Measurements from ENCODE around the gene GMPR. TPM values are rescaled to one million over a fixed set of nuclear protein-coding genes. Genes with fewer than 3 reads are reported as not detected.

GMPR gene
- total RNA-seq, 2 donors from 2014 or later, result 0.31 to 3.9 TPM

DNA sequence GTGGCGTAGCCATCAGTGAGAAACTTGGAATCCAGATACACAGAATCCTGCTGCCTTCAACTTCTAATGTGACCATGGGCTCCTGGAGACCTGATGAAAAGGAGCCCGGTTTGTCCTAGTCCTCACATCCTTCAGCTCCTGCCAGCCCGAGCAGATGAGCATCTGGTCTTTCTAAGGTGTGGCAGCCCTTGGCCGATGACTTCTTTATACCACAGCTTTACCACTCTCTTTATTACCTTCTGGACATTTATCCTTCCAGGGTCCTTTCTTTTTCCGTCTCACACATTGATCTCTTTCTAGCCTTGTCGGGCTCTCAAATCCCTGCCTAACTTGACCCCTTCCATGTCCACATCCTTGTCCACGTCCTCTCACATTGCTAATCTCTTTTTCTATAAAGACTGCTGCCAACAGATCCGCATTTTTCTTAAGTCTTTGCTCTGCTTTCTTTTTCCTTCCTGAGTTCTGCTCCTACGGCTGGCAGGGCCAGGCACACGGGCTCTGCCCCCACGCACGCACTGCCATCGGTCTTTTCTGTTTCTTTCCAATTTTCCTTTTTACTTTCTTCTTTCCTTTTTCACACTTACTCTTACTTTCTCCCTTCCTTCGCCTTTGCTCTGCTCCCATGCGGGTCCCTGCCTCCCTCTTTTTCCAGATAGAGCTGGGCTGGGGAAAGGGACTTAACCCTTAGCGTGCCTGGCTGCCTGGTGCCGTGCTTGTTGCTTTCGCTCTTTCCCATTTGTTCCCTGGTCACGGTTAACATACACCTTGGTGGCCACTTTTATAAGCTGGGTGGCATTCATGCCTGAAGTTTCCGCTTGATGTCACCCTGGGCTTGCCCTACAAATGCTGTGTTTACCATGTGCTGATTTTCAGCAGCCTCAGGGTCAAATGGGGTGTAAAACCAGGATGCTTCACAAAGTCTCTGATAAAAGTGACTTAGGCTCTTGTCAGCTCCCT, 9.4 kb upstream of the GMPR start:
- no peak overlapping the region for H3K4me3 Mint-ChIP-seq
- no peaks in the 10 kb centered on the region for H3K4me1 Mint-ChIP-seq (ENCODE audit: low read depth in 2 of 2)
- no peak overlapping the region for H3K27ac Mint-ChIP-seq
- no peak for ATAC-seq
- H3K27me3 Mint-ChIP-seq, result peaks cover 2 to 4% of the 10 kb centered on the region in 2 donors
- no peaks in the 10 kb centered on the region for H3K9me3 Mint-ChIP-seq
- no peak for DNase-seq (ENCODE audit: low spot score)
- no peaks in the 10 kb centered on the region for H3K36me3 Mint-ChIP-seq

DNA sequence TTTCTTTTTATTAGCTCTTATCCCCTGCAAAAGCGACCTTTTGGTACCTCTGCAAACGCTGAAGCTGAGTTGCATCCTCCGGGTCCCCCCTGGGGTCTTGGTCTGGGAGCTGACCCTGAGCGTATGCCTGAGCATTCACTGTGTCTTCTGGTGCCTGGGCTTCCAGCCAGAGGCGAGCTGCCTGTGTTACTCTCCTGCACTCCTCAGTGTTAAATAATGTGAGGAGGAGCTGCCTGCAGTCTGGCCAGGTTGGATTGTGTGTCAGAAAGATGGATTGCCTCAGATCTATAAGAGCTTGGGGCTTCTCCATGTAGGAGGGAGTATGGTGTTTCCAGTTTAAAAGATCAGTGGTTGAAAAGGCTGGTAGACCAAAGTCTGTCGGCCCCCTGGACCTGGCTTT, 8.7 kb upstream of the GMPR start:
- H3K27ac Mint-ChIP-seq, result no peak overlapping the region
- DNase-seq (ENCODE audit: low spot score) (no peak), ATAC-seq (no peak)
- no peaks in the 10 kb centered on the region for H3K36me3 Mint-ChIP-seq
- no peaks in the 10 kb centered on the region for H3K9me3 Mint-ChIP-seq
- H3K4me1 Mint-ChIP-seq (ENCODE audit: low read depth in 2 of 2), result no peaks in the 10 kb centered on the region
- peaks cover 3 to 7% of the 10 kb centered on the region in 2 donors for H3K27me3 Mint-ChIP-seq
- no peak overlapping the region for H3K4me3 Mint-ChIP-seq

DNA sequence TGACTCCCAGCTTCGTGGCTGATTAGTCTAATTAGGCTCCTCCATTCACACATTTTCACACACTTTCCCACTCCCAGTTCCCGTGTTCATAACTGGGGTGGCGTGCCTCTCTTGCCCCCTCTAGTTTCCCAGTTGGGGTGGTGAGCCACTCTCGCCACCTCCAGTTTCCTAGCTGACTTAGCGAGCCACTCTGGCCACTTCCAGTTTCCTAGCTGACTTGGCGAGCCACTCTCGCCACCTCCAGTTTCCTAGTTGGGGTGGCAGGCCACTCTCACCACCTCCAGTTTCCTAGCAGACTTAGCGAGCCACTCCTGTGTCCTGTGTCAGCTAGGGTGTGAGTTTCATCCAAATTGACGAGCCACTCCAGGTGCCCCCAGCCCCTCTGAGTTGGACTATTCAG, 7.4 kb upstream of the GMPR start:
- Mint-ChIP-seq H3K27ac (no peak overlapping the region), H3K27me3 (peaks cover 3 to 7% of the 10 kb centered on the region in 2 donors), H3K9me3 (no peaks in the 10 kb centered on the region), H3K4me3 (no peak overlapping the region), H3K4me1 (ENCODE audit: low read depth in 2 of 2) (peaks cover 0 to 1% of the 10 kb centered on the region in 2 donors), H3K36me3 (no peaks in the 10 kb centered on the region)
- DNase-seq (ENCODE audit: low spot score) (no peak), ATAC-seq (no peak)

DNA sequence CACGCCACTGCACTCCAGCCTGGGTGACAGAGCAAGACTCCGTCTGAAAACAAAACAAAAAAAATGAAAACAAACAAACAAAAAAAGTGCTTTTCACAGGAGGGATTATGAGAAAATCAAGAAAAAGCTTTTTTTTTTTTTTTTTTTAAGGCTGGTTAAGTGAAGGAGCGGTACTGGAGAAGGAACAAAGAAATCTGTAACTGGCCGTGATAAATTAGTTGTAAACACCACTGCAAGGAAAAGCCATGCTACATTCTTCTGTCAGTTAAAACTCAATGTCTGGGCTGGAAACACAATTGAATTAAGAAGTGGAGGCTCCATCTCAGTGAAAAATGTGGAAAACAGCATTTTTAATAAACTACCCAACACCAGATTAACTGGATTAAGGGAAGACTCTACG, 6.3 kb upstream of the GMPR start:
- no peak overlapping the region for H3K27ac Mint-ChIP-seq

DNA sequence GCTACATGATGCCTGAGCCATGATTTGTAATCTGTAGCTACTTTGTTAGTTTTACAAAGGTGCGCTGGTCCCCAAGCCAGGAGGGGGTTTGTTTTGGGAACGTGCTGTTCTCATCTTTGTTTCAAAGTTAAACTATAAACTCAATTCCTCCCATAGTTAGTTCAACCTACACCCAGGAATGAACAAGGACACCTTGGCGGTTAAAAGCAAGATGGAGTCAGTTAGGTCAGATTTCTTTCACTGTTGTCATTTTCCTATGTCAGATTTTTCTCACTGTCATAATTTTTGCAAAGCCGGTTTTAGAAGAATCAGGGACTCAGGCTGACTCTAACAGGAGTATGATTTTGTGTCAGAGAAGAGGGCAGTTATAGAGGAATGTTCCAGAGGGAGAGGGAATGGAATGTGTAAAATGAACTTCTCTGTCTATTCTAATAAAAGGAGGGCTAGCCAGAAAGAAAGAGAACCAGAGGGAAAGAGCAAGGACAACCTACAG, 2.3 kb upstream of the GMPR start:
- ATAC-seq (no peak), DNase-seq (ENCODE audit: low spot score) (no peak)
- Mint-ChIP-seq H3K27ac (no peak overlapping the region), H3K4me3 (no peak overlapping the region), H3K36me3 (no peaks in the 10 kb centered on the region), H3K9me3 (no peaks in the 10 kb centered on the region), H3K27me3 (peaks cover 7 to 13% of the 10 kb centered on the region in 2 donors), H3K4me1 (ENCODE audit: low read depth in 2 of 2) (peaks cover 21 to 29% of the 10 kb centered on the region in 2 donors)

More for the DNA sequence above, 6.3 kb upstream of the GMPR start:
- H3K27me3 Mint-ChIP-seq, result peaks cover 6 to 7% of the 10 kb centered on the region in 2 donors
- H3K4me1 Mint-ChIP-seq (ENCODE audit: low read depth in 2 of 2), result peaks cover 8 to 12% of the 10 kb centered on the region in 2 donors
- no peak overlapping the region for H3K4me3 Mint-ChIP-seq
- ATAC-seq (no peak), DNase-seq (ENCODE audit: low spot score) (no peak)
- H3K36me3 Mint-ChIP-seq, result no peaks in the 10 kb centered on the region
- H3K9me3 Mint-ChIP-seq, result no peaks in the 10 kb centered on the region

DNA sequence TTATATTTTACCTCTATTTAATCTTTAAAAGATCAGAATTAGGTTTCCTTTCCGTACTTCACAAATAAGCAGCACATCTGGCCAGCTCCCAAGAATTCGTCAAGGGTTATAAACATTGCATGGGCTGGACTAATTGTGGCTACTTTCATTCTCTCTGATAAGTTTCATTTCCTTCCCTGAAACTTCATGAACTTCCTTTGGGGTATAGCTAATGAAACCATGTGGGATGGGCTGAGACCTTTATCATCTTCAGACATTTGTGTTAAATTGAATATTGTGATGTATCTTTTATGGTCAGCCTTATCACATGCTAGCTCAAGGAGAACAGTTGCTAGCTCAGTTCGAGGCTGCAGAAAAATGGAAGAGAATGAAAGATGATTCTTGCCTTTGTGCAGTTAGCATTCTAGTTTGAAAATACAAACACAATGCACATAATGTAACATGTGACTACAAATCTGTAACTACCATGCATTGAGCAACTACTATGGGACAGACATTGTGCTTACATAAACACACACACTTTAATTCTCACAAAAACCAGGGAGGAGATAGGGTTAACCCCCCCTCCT, 1.7 kb upstream of the GMPR start:
- no peak for DNase-seq (ENCODE audit: low spot score)
- Mint-ChIP-seq H3K27me3 (peaks cover 7 to 13% of the 10 kb centered on the region in 2 donors), H3K9me3 (no peaks in the 10 kb centered on the region), H3K27ac (no peak overlapping the region), H3K4me1 (ENCODE audit: low read depth in 2 of 2) (peaks cover 21 to 29% of the 10 kb centered on the region in 2 donors), H3K36me3 (no peaks in the 10 kb centered on the region), H3K4me3 (peak overlapping the region; percentile 96)
- no peak for ATAC-seq

DNA sequence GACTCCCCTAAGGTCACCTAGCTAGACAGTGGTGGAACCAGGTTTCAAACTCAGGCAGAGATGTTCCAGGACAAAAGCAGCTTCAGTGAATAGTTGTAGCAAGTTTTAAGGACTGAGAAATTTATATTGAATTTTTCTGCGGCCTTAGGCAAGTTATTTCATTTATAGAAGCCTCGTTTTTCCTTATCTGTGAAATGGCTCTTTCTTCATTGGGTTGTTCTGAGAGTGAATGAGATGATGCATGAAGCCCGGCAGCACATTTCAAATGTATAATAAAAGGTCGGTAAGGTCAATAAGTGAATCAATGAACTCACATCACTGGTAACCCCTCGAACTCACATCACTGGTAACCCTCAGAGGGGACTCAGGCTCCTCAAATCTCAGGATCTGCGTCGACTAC, 1.1 kb upstream of the GMPR start:
- Mint-ChIP-seq H3K9me3 (no peaks in the 10 kb centered on the region), H3K27ac (no peak overlapping the region), H3K27me3 (peaks cover 7 to 13% of the 10 kb centered on the region in 2 donors), H3K4me3 (peak overlapping the region; percentile 96), H3K36me3 (no peaks in the 10 kb centered on the region), H3K4me1 (ENCODE audit: low read depth in 2 of 2) (peaks cover 21 to 29% of the 10 kb centered on the region in 2 donors)
- DNase-seq (ENCODE audit: low spot score), result no peak
- ATAC-seq, result no peak

DNA sequence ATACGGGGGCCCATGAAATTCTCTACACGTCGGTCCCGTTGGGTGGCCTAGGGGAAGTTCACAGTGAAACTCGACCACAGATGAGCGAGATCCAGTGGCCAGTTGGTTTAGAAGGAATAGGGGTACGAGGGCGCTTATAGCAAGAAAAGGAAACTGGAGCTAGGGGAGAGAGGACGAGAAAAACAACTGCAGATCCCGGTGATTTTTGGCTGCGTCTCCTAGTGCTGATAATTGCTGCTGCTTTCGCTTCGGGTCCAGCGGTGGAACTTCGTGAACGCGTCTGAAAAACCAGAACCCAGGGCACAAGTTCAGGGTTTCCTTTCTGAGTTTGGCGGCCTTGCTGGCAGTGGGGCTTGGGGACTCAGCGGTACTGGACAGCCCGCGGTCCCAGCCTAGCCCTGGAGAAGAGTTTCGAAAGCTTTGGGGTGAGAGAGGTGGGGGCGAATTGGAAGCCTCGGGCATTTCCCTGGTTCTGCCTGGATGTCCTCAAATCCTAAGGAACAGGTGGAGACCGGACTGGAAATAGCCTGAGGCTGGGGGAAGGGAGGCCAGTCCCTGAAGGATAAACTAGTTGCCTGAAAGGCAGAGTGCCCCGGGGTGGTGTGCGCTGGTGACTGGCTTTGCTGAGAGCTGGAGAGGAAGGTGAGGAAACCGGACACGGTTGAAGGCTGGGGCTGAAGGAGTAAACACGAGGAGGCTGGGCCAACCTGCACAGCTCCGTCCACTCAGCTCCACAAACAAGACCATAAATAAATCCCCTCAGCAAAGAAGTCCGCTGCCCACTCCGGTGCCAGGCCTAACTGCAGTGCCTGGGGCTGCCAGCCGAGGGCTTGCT, 793 bp downstream of the GMPR start:
- Mint-ChIP-seq H3K27ac (peak overlapping the region; percentile 56 to 59), H3K9me3 (no peaks in the 10 kb centered on the region), H3K4me3 (peak overlapping the region; percentile 96), H3K27me3 (peaks cover 1 to 13% of the 10 kb centered on the region in 2 donors), H3K36me3 (no peaks in the 10 kb centered on the region), H3K4me1 (ENCODE audit: low read depth in 2 of 2) (peaks cover 21 to 29% of the 10 kb centered on the region in 2 donors)
- no peak for ATAC-seq
- DNase-seq (ENCODE audit: low spot score), result no peak

DNA sequence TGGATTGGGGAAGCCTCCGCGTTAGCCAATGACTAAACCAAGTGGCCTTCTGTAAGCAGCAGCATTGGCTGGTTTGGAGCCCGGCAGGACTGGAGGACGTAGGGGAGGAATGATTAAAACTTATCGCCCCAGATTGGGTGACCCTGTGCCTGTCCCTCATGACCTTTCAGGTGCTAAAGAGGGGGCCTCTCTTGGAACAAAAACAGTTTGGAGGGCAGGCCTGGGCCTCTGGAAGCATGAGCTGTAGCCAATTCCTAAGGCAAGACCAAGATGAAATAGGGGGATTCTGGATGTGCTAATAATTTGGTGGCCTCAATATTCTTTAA, 1.4 kb downstream of the GMPR start:
- DNase-seq (ENCODE audit: low spot score), result no peak
- Mint-ChIP-seq H3K27ac (no peak overlapping the region), H3K4me3 (peak overlapping the region; percentile 96), H3K27me3 (peaks cover 0 to 13% of the 10 kb centered on the region in 2 donors), H3K36me3 (no peaks in the 10 kb centered on the region), H3K4me1 (ENCODE audit: low read depth in 2 of 2) (peaks cover 21 to 29% of the 10 kb centered on the region in 2 donors), H3K9me3 (no peaks in the 10 kb centered on the region)
- ATAC-seq, result no peak

DNA sequence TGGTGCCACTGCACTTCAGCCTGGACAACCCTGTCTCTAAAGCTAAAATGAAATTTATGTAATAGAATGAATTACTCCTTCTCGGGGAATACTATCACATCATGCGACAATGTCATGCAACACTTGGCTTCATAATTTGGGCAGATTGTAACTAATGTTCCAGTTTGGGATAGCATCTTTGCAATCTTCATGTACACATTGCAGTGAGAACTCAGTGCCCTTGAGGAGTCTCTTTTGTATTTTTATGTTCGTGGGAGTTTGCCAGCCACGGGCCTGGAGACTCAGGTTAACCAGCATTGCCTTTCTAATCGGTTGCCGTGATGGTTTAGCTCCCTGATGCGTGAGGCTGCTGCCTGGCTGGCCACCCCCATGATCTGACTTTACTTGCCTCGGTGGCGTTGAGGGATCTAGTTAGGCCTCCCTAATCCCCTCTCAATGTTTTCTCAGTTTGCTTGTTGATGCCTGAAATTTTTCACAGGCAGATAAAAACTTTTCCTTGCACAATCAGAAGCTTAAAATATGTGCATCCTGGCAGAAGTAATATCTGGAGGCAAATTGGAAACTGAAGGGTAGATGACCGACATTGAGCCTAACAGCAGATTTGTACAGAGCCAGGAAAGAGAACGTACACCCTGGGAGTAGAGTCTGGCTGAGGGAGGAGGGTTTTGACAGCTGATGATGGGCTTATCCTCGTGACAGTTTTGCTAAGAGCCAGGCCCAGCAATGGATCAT, 2.4 kb downstream of the GMPR start:
- H3K4me1 Mint-ChIP-seq (ENCODE audit: low read depth in 2 of 2), result peaks cover 21 to 29% of the 10 kb centered on the region in 2 donors
- H3K36me3 Mint-ChIP-seq, result no peaks in the 10 kb centered on the region
- H3K27me3 Mint-ChIP-seq, result peaks cover 0 to 13% of the 10 kb centered on the region in 2 donors
- no peak overlapping the region for H3K4me3 Mint-ChIP-seq
- ATAC-seq (no peak), DNase-seq (ENCODE audit: low spot score) (no peak)
- no peak overlapping the region for H3K27ac Mint-ChIP-seq
- no peaks in the 10 kb centered on the region for H3K9me3 Mint-ChIP-seq

DNA sequence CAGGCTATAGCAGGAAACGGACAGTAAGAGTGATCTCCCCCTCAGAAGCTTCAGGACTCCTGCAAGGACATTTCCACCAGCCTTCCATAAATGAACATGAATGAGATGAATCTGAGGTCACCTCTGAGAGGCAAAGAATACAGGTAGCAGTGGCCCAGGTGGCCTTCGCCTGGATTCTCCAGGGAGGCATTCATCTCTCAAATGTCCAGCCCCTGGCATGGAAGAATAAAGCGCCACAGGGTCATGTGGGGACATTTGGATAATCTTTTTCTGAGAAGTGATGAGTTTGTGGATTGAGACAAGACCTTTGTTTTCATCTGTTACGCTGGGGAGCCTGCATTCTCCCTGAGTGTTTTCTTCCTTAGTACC, 2.9 kb downstream of the GMPR start:
- H3K36me3 Mint-ChIP-seq, result no peaks in the 10 kb centered on the region
- no peak overlapping the region for H3K4me3 Mint-ChIP-seq

DNA sequence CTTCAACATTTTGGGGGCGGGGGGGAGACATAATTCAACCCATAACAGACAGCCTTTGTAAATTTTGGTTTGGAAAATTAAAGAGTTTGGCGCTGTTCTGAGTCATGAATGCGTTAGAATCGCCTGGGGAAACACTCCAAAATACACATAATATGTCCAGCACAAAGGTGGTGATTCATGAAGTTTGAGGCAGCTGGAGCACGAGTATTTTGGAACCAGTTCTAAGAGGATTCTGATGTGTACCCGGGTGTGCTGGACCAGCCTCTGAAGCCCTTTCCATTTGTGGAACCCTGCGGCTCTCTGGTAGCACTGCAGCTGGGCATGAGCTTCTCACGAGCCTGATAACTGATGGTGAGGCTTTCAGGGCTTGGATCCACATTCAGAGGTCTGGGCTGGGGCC, 4.7 kb downstream of the GMPR start:
- no peak for DNase-seq (ENCODE audit: low spot score)
- no peak overlapping the region for H3K27ac Mint-ChIP-seq
- H3K4me1 Mint-ChIP-seq (ENCODE audit: low read depth in 2 of 2), result peaks cover 9% of the 10 kb centered on the region in 2 donors
- no peaks in the 10 kb centered on the region for H3K9me3 Mint-ChIP-seq
- ATAC-seq, result no peak
- no peak overlapping the region for H3K4me3 Mint-ChIP-seq
- peaks cover 0 to 10% of the 10 kb centered on the region in 2 donors for H3K27me3 Mint-ChIP-seq
- no peaks in the 10 kb centered on the region for H3K36me3 Mint-ChIP-seq

More for the DNA sequence above, 2.9 kb downstream of the GMPR start:
- H3K27ac Mint-ChIP-seq, result no peak overlapping the region
- DNase-seq (ENCODE audit: low spot score) (no peak), ATAC-seq (no peak)
- H3K27me3 Mint-ChIP-seq, result peaks cover 0 to 10% of the 10 kb centered on the region in 2 donors
- peaks cover 18 to 25% of the 10 kb centered on the region in 2 donors for H3K4me1 Mint-ChIP-seq (ENCODE audit: low read depth in 2 of 2)
- no peaks in the 10 kb centered on the region for H3K9me3 Mint-ChIP-seq

DNA sequence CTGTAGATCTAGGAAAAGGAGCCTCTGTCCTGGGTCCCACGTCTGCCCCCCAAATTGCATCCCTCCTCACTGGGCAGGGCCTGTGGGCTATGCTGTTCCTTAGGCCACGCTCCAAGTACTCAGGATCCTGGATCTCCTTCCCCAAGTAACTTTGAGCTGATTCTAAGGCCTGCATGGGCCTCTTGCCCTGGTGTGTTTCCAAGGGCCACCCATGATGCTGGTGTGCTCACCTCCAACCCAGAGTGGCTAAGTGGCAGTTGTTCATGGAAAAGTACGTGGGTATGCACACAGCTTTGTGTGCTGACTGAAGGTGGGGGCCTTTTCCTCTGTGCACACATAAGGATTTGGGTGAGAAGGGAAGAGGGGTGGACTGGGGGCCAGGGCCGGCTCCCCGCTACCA, 5.3 kb downstream of the GMPR start:
- ATAC-seq, result no peak
- no peaks in the 10 kb centered on the region for H3K36me3 Mint-ChIP-seq

More for the DNA sequence above, 5.3 kb downstream of the GMPR start:
- H3K4me1 Mint-ChIP-seq (ENCODE audit: low read depth in 2 of 2), result peaks cover 7 to 8% of the 10 kb centered on the region in 2 donors
- DNase-seq (ENCODE audit: low spot score), result no peak
- peaks cover 0 to 10% of the 10 kb centered on the region in 2 donors for H3K27me3 Mint-ChIP-seq
- H3K27ac Mint-ChIP-seq, result no peak overlapping the region
- H3K4me3 Mint-ChIP-seq, result no peak overlapping the region
- H3K9me3 Mint-ChIP-seq, result no peaks in the 10 kb centered on the region
